PC-3 (cell line): Measurements from ENCODE around the gene FMNL2. TPM values are rescaled to one million over a fixed set of nuclear protein-coding genes. Genes with fewer than 3 reads are reported as not detected.
"Not testable (repeated sequence)": the region's sequence is repeated elsewhere in the genome, so short reads cannot be mapped to it uniquely, and the experiment has no call there.

Experiments
- ATAC-seq: fragments of 200-7000 bp; cut with Tn5 transposase; 2 replicates; pipeline ENCODE4 v1.9.1; 2020; ENCODE audit warnings: mild to moderate bottlenecking, moderate library complexity
- BruUV-seq: library from RNA; stranded (reverse); fragments of 400-500 nt; replicated peaks from 2 replicates; lab custom pipeline; 2021; lab: Mats Ljungman, UMichigan
- CTCF ChIA-PET: fragments of 300-600 bp; sonication (Branson Sonifier 250); formaldehyde crosslinking; loops from one replicate; lab custom pipeline; 2022; ENCODE audit warnings: antibody characterized with exemption; lab: Charles Lee
- POLR2A ChIA-PET: fragments of 300-600 bp; sonication (Branson Sonifier 250); formaldehyde crosslinking; loops from one replicate; lab custom pipeline; 2022; ENCODE audit warnings: antibody characterized with exemption; ENCODE audit not compliant: unreplicated experiment; lab: Charles Lee
- DNase-seq: peaks from one replicate; pipeline ENCODE4 v3.0.0-alpha.2; 2015
- H2AFZ ChIP-seq: fragments of 300-600 bp; sonication (generic); 2 replicates; pipeline ENCODE4 v1.6.0; 2016; ENCODE audit warnings: antibody characterized with exemption, low read length
- H3F3A ChIP-seq: fragments of 300-600 bp; sonication (generic); one replicate; pipeline ENCODE4 v1.6.0; 2017; ENCODE audit warnings: antibody characterized with exemption, low read length, control low read depth, mild to moderate bottlenecking; ENCODE audit not compliant: unreplicated experiment
- H3K27ac ChIP-seq: fragments of 300-600 bp; sonication (generic); 2 replicates; pipeline ENCODE4 v1.5.1; 2016; ENCODE audit warnings: mild to moderate bottlenecking, low read length
- H3K27me3 ChIP-seq: fragments of 300-600 bp; sonication (generic); 2 replicates; pipeline ENCODE4 v1.6.1; 2016; ENCODE audit warnings: low read length, mixed read lengths
- H3K36me3 ChIP-seq: fragments of 300-600 bp; sonication (generic); 2 replicates; pipeline ENCODE4 v1.6.1; 2016; ENCODE audit warnings: low read depth, mixed run types, low read length, mixed read lengths
- H3K4me1 ChIP-seq: fragments of 300-600 bp; sonication (generic); 2 replicates; pipeline ENCODE4 v1.5.1; 2016; ENCODE audit warnings: low read length; ENCODE audit not compliant: insufficient read depth
- H3K4me2 ChIP-seq: fragments of 300-600 bp; sonication (generic); 2 replicates; pipeline ENCODE4 v1.6.0; 2016; ENCODE audit warnings: low read length
- H3K4me3 ChIP-seq: fragments of 300-600 bp; sonication (generic); 2 replicates; pipeline ENCODE4 v1.5.1; 2016; ENCODE audit warnings: mild to moderate bottlenecking, low read length, mixed read lengths
- H3K79me2 ChIP-seq: fragments of 300-600 bp; sonication (generic); 2 replicates; pipeline ENCODE4 v1.6.1; 2017; ENCODE audit warnings: low read length, mixed read lengths
- H3K9ac ChIP-seq: fragments of 300-600 bp; sonication (generic); 2 replicates; pipeline ENCODE4 v1.6.0; 2016; ENCODE audit warnings: mild to moderate bottlenecking, low read length
- H3K9me2 ChIP-seq: fragments of 300-600 bp; sonication (generic); replicated peaks from 2 replicates; pipeline ENCODE4 v1.6.1; 2016; ENCODE audit warnings: mixed run types, low read length, mixed read lengths
- H3K9me3 ChIP-seq: fragments of 300-600 bp; sonication (generic); 2 replicates; pipeline ENCODE4 v1.6.1; 2016; ENCODE audit warnings: low read length, mixed read lengths
- H4K20me1 ChIP-seq: fragments of 300-600 bp; sonication (generic); 2 replicates; pipeline ENCODE4 v1.6.1; 2016; ENCODE audit warnings: low read length, mixed read lengths
- CTCF ChIP-seq: fragments of 300-600 bp; sonication (generic); conservative IDR thresholded peaks from 2 replicates; pipeline ENCODE4 v1.5.1; 2017; ENCODE audit warnings: antibody characterized with exemption, low read depth, mild to moderate bottlenecking, low read length
- EZH2 ChIP-seq: fragments of 300-600 bp; sonication (generic); IDR thresholded peaks from one replicate; pipeline ENCODE4 v1.6.1; 2017; ENCODE audit warnings: antibody characterized with exemption, mild to moderate bottlenecking, low read length; ENCODE audit not compliant: unreplicated experiment
- EZH2phosphoT487 ChIP-seq: fragments of 300-600 bp; sonication (generic); IDR thresholded peaks from 2 replicates; pipeline ENCODE4 v1.6.1; 2018; ENCODE audit warnings: mild to moderate bottlenecking, antibody characterized with exemption, low read length, borderline replicate concordance
- intact Hi-C: fragments of 100-400 bp; cut with micrococcal nuclease; formaldehyde crosslinking; loops from 2 replicates; pipeline ENCODE4 v1.9.0; 2023
- total RNA-seq: library from RNA; depleted of rRNA; stranded (reverse); fragments of >200 nt; gene quantifications from 2 replicates; pipeline ENCODE4 v1.2.3, GENCODE V29; 2014

Gene FMNL2
- total RNA-seq, 1 experiment from 2014 or later: 15.8 TPM

GRCh38 chr2:152386266-152386665 is 51.3 kb downstream of the FMNL2 start:
- H3K9ac ChIP-seq: no peak overlapping the region
- H3K9me2 ChIP-seq: 0 out of 2 replicates have a peak, but pooled peaks cover 4% of the 10 kb centered on the region
- H3K9me3 ChIP-seq: no peaks in the 10 kb centered on the region
- no peak overlapping the region for H3K4me2 ChIP-seq
- H3K79me2 ChIP-seq: peaks cover 22% of the 10 kb centered on the region
- H4K20me1 ChIP-seq: no peaks in the 10 kb centered on the region
- H3K4me3 ChIP-seq: no peak overlapping the region
- no peaks in the 10 kb centered on the region for H3K36me3 ChIP-seq
- ATAC-seq (no peak), DNase-seq (no peak)
- no peaks in the 10 kb centered on the region for H3F3A ChIP-seq
- H3K27me3 ChIP-seq: no peaks in the 10 kb centered on the region
- intact Hi-C loops: no loop called here
- TF ChIP-seq CTCF (no peak), EZH2 (no peak), EZH2phosphoT487 (no peak)
- H3K4me1 ChIP-seq: no peaks in the 10 kb centered on the region
- POLR2A ChIA-PET: no interaction called here
- CTCF ChIA-PET: no interaction called here
- no peak overlapping the region for H2AFZ ChIP-seq
- no peak overlapping the region for H3K27ac ChIP-seq
- BruUV-seq: no TSS peak

GRCh38 chr2:152387041-152387440 is 52.1 kb downstream of the FMNL2 start:
- H3K27me3 ChIP-seq: no peaks in the 10 kb centered on the region
- H3K4me2 ChIP-seq: no peak overlapping the region
- POLR2A ChIA-PET: no interaction called here
- intact Hi-C loops: no loop called here
- ATAC-seq (no peak), DNase-seq (no peak)
- no peak overlapping the region for H3K4me3 ChIP-seq
- no peak for TF ChIP-seq EZH2
- no TSS peak for BruUV-seq
- H3K79me2 ChIP-seq: peaks cover 15% of the 10 kb centered on the region; the same call in 1 of the 2 replicates
- no peak overlapping the region for H2AFZ ChIP-seq
- H3K4me1 ChIP-seq: no peaks in the 10 kb centered on the region
- H4K20me1 ChIP-seq: no peaks in the 10 kb centered on the region
- 0 out of 2 replicates have a peak, but pooled peaks cover 4% of the 10 kb centered on the region for H3K9me2 ChIP-seq
- no peak overlapping the region for H3K9ac ChIP-seq
- H3K36me3 ChIP-seq: no peaks in the 10 kb centered on the region
- H3K9me3 ChIP-seq: no peaks in the 10 kb centered on the region
- H3K27ac ChIP-seq: no peak overlapping the region
- no peaks in the 10 kb centered on the region for H3F3A ChIP-seq
- CTCF ChIA-PET: no interaction called here

- H3K27me3 ChIP-seq, H3K79me2 ChIP-seq, H3K9me2 ChIP-seq, H4K20me1 ChIP-seq, H3K27ac ChIP-seq, H2AFZ ChIP-seq, DNase-seq, CTCF ChIA-PET, H3F3A ChIP-seq, H3K9me3 ChIP-seq, ATAC-seq, H3K36me3 ChIP-seq, BruUV-seq, POLR2A ChIA-PET, H3K9ac ChIP-seq, H3K4me1 ChIP-seq, intact Hi-C loops, H3K4me3 ChIP-seq, H3K4me2 ChIP-seq: not testable (repeated sequence)
Observed at GRCh38 chr2:152388269-152388668, 53.3 kb downstream of the FMNL2 start.

DNA sequence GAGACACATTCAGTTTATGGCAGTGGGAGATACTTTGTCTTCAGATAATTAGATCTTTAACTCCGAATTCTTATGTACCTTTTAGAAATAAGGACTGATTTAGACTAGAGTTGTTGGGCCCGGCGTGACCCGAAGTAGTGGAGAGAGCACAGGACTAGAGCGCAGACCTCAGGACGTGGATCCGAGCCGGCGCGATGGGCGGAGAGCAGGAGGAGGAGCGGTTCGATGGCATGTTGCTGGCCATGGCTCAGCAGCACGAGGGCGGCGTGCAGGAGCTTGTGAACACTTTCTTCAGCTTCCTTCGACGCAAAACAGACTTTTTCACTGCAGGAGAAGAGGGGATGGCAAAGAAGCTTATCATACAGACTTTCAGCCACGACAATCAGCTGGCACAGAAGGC is 54.5 kb downstream of the FMNL2 start:
- Histone ChIP-seq H3K9me2 (0 out of 2 replicates have a peak, but pooled peaks cover 4% of the 10 kb centered on the region), H3F3A (no peaks in the 10 kb centered on the region), H2AFZ (no peak overlapping the region), H3K27ac (no peak overlapping the region), H3K4me3 (no peak overlapping the region), H3K36me3 (no peaks in the 10 kb centered on the region), H3K79me2 (0 out of 2 replicates have a peak, but pooled peaks cover 6% of the 10 kb centered on the region), H3K4me2 (no peak overlapping the region), H3K4me1 (no peaks in the 10 kb centered on the region), H4K20me1 (no peaks in the 10 kb centered on the region), H3K9ac (no peak overlapping the region), H3K27me3 (no peaks in the 10 kb centered on the region), H3K9me3 (no peaks in the 10 kb centered on the region)
- no peak for ATAC-seq
- BruUV-seq: no TSS peak
- ChIA-PET POLR2A (no interaction called here), CTCF (no interaction called here)
- no peak for TF ChIP-seq EZH2phosphoT487
- no peak for TF ChIP-seq EZH2
- no peak for TF ChIP-seq CTCF
- no peak for DNase-seq
- intact Hi-C loops: no loop called here
